ENCODE data around the gene SPDYE9. TPM values are rescaled to one million over a fixed set of nuclear protein-coding genes. Genes with fewer than 3 reads are reported as not detected.
"Not testable (repeated sequence)": the region's sequence is repeated elsewhere in the genome, so short reads cannot be mapped to it uniquely, and the experiment has no call there.

SPDYE9 gene
- 0.13 TPM for total RNA-seq (ENCODE audit: unreplicated experiment)
- long read RNA-seq = 0 reads

DNA sequence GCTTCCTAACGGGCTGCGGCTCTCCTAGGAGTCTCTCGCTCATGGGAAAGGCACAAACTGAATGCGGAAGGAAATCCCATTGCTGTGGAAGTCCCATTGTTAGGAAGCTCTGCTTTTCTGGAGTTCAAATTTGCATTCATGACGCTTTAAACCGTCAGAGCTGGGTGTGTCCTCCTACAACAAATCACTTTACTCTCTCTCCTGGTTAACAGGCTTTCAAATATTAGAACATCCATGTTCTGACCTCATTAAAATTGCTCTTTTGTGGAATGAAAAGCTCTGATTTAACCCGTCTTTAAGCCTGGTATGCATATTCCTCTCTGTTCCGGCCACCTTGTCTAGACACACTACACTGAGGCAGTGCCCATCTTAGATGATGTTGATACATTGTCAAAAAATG, at the start of gene SPDYE9:
TSS of gene SPDYE9 (minus strand) at position 101 of the 400 bp plus-strand sequence. CDS start 1,800 bp downstream, outside the sequence.
- H3K27ac Mint-ChIP-seq (ENCODE audit: unreplicated experiment); H3K9me3 Mint-ChIP-seq (ENCODE audit: unreplicated experiment); H3K36me3 Mint-ChIP-seq (ENCODE audit: low read depth, unreplicated experiment); H3K27me3 Mint-ChIP-seq (ENCODE audit: unreplicated experiment); DNase-seq (ENCODE audit: low spot score); H3K4me3 Mint-ChIP-seq (ENCODE audit: unreplicated experiment); H3K4me1 Mint-ChIP-seq (ENCODE audit: unreplicated experiment): not testable (repeated sequence)

- H3K27me3 Mint-ChIP-seq (ENCODE audit: unreplicated experiment); DNase-seq (ENCODE audit: low spot score); H3K36me3 Mint-ChIP-seq (ENCODE audit: low read depth, unreplicated experiment); H3K4me3 Mint-ChIP-seq (ENCODE audit: unreplicated experiment); H3K4me1 Mint-ChIP-seq (ENCODE audit: unreplicated experiment); H3K9me3 Mint-ChIP-seq (ENCODE audit: unreplicated experiment); H3K27ac Mint-ChIP-seq (ENCODE audit: unreplicated experiment): not testable (repeated sequence)
Measured at GRCh38 chr7:73134866-73135265, 49.0 kb upstream of the SPDYE9 start.

- DNase-seq (ENCODE audit: low spot score); H3K36me3 Mint-ChIP-seq (ENCODE audit: low read depth, unreplicated experiment); H3K4me1 Mint-ChIP-seq (ENCODE audit: unreplicated experiment); H3K27ac Mint-ChIP-seq (ENCODE audit: unreplicated experiment); H3K27me3 Mint-ChIP-seq (ENCODE audit: unreplicated experiment); H3K4me3 Mint-ChIP-seq (ENCODE audit: unreplicated experiment); H3K9me3 Mint-ChIP-seq (ENCODE audit: unreplicated experiment): not testable (repeated sequence)
Measured at GRCh38 chr7:73132651-73133217, 46.9 kb upstream of the SPDYE9 start.

GRCh38 chr7:73130612-73131011, 44.8 kb upstream of the SPDYE9 start:
- H3K27me3 Mint-ChIP-seq (ENCODE audit: unreplicated experiment); H3K27ac Mint-ChIP-seq (ENCODE audit: unreplicated experiment); H3K4me3 Mint-ChIP-seq (ENCODE audit: unreplicated experiment); H3K9me3 Mint-ChIP-seq (ENCODE audit: unreplicated experiment); DNase-seq (ENCODE audit: low spot score); H3K36me3 Mint-ChIP-seq (ENCODE audit: low read depth, unreplicated experiment); H3K4me1 Mint-ChIP-seq (ENCODE audit: unreplicated experiment): not testable (repeated sequence)

DNA sequence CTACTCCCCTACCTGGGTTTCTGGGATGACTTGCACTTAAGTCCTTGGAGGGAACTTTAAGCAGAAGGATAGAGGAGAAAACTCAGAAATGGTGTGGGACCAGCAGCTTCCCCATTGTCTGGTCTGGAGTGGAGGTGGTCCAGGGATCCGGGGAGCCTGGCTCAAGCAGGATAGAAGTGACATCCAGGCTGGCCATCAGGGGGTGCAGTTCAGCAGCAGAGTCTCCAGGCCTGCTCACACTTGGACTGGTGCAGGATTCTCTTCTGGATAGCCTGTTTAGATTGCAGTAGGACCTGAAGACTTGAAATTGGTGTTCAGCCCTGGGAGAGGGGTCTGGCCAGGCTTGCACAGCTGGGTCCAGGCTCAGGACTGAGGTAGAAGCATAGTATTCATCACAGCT, 38.3 kb upstream of the SPDYE9 start:
- H3K36me3 Mint-ChIP-seq (ENCODE audit: low read depth, unreplicated experiment); H3K4me1 Mint-ChIP-seq (ENCODE audit: unreplicated experiment); H3K4me3 Mint-ChIP-seq (ENCODE audit: unreplicated experiment); DNase-seq (ENCODE audit: low spot score); H3K27ac Mint-ChIP-seq (ENCODE audit: unreplicated experiment); H3K27me3 Mint-ChIP-seq (ENCODE audit: unreplicated experiment); H3K9me3 Mint-ChIP-seq (ENCODE audit: unreplicated experiment): not testable (repeated sequence)

DNA sequence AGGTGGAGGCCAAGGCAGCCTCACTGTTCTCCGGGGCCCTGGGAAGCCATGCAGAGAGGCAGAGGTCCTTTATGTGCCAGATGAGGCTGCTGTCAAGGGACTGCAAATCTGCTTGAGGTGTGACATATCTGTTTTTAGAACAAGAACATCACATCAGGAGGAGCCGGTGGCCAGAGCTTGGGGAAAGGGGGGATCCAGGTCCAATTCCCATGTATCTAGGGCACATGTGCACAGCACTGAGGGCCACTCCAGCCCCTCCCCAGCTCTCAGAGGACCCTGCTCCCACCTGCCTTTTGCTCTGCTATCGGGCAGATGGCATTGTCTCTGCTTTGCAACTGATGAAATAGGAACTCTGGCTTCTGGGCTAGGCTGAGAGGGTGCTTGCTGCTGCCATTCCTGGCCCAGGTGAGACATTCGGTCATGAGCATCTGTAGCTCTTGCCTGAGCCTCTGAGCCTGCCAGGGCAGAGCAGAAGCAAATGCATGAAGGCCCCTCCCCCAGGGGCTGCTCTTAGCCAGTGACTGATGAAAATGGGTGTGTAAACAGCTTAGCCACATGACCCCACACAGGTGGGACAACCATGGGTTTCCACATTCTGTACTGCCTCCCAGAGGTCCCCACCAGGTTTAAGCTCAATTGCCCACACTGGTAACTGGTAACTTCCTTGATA, 37.1 kb upstream of the SPDYE9 start:
- H3K4me3 Mint-ChIP-seq (ENCODE audit: unreplicated experiment); H3K27me3 Mint-ChIP-seq (ENCODE audit: unreplicated experiment); DNase-seq (ENCODE audit: low spot score); H3K36me3 Mint-ChIP-seq (ENCODE audit: low read depth, unreplicated experiment); H3K9me3 Mint-ChIP-seq (ENCODE audit: unreplicated experiment); H3K27ac Mint-ChIP-seq (ENCODE audit: unreplicated experiment); H3K4me1 Mint-ChIP-seq (ENCODE audit: unreplicated experiment): not testable (repeated sequence)

GRCh38 chr7:73118155-73118554, 32.3 kb upstream of the SPDYE9 start:
- H3K9me3 Mint-ChIP-seq (ENCODE audit: unreplicated experiment); H3K27ac Mint-ChIP-seq (ENCODE audit: unreplicated experiment); DNase-seq (ENCODE audit: low spot score); H3K4me1 Mint-ChIP-seq (ENCODE audit: unreplicated experiment); H3K4me3 Mint-ChIP-seq (ENCODE audit: unreplicated experiment); H3K36me3 Mint-ChIP-seq (ENCODE audit: low read depth, unreplicated experiment); H3K27me3 Mint-ChIP-seq (ENCODE audit: unreplicated experiment): not testable (repeated sequence)

GRCh38 chr7:73057811-73058210, 28.0 kb downstream of the SPDYE9 start, which contains the start of gene SPDYE11:
Gene SPDYE11, minus strand, starts transcription at chr7:73057911. Its CDS starts 1,800 bp downstream, at chr7:73056111.
- not testable (repeated sequence) for DNase-seq (ENCODE audit: low spot score); H3K27me3 Mint-ChIP-seq (ENCODE audit: unreplicated experiment); H3K27ac Mint-ChIP-seq (ENCODE audit: unreplicated experiment); H3K4me1 Mint-ChIP-seq (ENCODE audit: unreplicated experiment); H3K9me3 Mint-ChIP-seq (ENCODE audit: unreplicated experiment); H3K4me3 Mint-ChIP-seq (ENCODE audit: unreplicated experiment); H3K36me3 Mint-ChIP-seq (ENCODE audit: low read depth, unreplicated experiment)

DNA sequence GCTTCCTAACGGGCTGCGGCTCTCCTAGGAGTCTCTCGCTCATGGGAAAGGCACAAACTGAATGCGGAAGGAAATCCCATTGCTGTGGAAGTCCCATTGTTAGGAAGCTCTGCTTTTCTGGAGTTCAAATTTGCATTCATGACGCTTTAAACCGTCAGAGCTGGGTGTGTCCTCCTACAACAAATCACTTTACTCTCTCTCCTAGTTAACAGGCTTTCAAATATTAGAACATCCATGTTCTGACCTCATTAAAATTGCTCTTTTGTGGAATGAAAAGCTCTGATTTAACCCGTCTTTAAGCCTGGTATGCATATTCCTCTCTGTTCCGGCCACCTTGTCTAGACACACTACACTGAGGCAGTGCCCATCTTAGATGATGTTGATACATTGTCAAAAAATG, 56.2 kb downstream of the SPDYE9 start, which contains the start of gene SPDYE8:
TSS of gene SPDYE8 (minus strand) at position 101 of the 400 bp plus-strand sequence. CDS start 1,800 bp downstream, outside the sequence.
- H3K27ac Mint-ChIP-seq (ENCODE audit: unreplicated experiment); H3K4me3 Mint-ChIP-seq (ENCODE audit: unreplicated experiment); H3K4me1 Mint-ChIP-seq (ENCODE audit: unreplicated experiment); H3K27me3 Mint-ChIP-seq (ENCODE audit: unreplicated experiment); H3K36me3 Mint-ChIP-seq (ENCODE audit: low read depth, unreplicated experiment); H3K9me3 Mint-ChIP-seq (ENCODE audit: unreplicated experiment); DNase-seq (ENCODE audit: low spot score): not testable (repeated sequence)

Other genes starting within 250 kb of the SPDYE9 start
- gene POM121, start 160.9 kb downstream of the SPDYE9 start, total RNA-seq (ENCODE audit: unreplicated experiment) = 40.9 TPM
- gene TRIM74, start 116.6 kb downstream of the SPDYE9 start, total RNA-seq (ENCODE audit: unreplicated experiment) = 1.0 TPM
- 0.13 TPM for gene SPDYE8, start 56.3 kb downstream of the SPDYE9 start, total RNA-seq (ENCODE audit: unreplicated experiment)
- gene SPDYE11, start 28.1 kb downstream of the SPDYE9 start, total RNA-seq (ENCODE audit: unreplicated experiment) = 0.13 TPM
- 10.7 TPM for gene NSUN5, start 222.8 kb upstream of the SPDYE9 start, total RNA-seq (ENCODE audit: unreplicated experiment)
- 0.54 TPM for gene TRIM50, start 242.0 kb upstream of the SPDYE9 start, total RNA-seq (ENCODE audit: unreplicated experiment)
- gene FKBP6, start 242.1 kb upstream of the SPDYE9 start, total RNA-seq (ENCODE audit: unreplicated experiment) = not detected

All from endothelial cell (in vitro differentiated cells).